ENCODE data around the gene C12orf56.

C12orf56 gene

DNA sequence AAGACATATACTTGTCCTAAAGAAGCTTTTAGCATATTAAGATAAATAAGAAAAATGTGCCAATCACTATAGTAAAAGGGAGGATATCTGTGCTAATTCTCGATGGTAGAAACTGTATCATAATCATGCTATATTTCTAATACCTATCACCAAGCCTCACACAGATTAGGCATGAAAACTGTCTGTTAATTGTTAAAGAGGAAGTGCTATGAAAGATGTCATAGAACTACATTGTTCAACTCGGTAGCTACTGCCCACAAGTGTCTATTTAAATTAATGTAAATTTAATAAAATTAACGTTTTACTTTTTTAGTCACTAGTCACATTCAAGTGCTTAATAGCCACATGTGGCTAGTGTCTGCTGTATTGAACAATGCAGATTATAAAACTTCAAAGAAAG lies 90.9 kb downstream of the C12orf56 start:
- no peak for DNase-seq

DNA sequence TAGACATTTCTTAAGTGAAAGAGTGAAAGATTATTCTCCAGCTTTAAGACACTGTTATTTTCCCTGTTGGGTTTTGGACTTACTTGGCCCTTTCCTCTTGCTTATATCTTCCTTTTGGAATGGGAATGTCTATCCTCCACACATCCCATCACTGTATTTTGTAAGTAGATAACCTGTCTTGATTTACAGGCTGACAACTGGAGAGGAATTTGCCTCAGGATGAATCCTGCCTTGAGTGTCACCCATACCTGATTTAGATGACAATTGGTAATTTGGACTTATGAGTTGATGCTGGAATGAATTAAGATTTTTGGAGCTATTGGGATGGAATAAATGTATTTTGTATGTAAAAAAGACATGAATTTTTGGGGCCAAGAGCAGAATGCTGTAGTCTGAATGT lies 94.3 kb downstream of the C12orf56 start:
- no peak for DNase-seq

DNA sequence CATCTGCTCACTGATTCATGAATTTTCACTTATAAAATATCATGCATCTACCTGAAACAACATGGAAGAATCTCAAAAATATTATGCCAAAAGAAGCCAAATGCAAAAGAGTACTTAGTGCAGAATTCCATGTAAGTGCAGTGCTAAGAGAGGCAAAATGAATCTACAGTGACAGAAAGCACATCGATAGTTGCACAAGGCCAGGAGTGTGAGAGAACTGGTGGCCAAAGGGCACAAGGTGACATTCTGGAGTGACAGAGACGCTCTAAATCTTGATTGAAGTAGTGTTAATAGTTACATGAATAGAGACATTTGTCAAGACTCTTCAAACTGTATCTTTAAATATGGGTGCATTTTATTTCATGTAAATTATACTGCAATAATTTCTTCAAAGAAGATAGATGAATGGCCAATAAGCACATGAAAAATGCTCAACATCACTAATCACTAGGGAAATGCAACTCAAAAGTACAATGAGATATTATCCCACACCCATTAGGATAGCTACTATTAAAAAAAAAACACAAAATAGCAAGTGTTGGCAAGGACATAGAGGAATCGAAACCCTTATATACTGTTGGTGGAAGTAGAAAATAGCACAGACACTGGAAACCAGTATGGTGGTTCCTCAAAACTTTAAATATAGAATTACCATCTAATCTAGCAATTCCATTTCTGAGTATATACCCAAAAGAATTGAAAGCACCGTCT lies 96.7 kb downstream of the C12orf56 start:
- DNase-seq: no peak

DNA sequence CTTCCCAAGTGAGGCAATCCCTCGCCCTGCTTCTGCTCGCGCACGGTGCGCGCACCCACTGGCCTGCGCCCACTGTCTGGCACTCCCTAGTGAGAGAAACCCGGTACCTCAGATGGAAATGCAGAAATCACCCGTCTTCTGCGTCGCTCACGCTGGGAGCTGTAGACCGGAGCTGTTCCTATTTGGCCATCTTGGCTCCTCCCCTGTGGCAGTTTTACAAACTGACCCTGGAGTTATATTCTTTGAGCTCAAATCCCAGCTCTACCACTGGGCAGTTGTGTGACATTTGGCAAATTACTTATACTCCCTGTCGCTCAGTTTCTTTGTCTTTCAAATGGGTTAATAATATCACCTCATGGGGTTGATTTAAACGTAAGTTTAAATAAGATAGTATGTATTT lies 97.4 kb downstream of the C12orf56 start:
- DNase-seq: peak; percentile 37

DNA sequence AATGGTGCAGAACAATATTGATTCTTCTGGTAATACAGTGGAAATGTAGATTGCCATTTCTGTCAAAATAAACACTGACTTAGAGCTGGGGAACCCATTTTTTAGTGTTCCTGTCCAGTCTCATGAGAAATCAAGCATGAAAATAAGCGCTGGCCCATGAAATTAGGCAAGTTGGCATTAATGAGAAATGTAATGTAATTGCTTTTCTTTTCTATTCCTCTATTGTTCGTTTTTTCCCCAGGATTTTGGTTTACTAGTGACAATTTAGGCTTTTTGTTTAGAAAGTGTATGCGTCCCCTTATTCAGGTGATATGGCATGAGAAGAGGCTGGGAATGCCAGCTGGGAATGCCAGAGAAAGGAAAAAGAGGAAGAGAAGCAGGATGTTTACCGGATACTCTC lies 104.0 kb downstream of the C12orf56 start:
- DNase-seq: no peak

DNA sequence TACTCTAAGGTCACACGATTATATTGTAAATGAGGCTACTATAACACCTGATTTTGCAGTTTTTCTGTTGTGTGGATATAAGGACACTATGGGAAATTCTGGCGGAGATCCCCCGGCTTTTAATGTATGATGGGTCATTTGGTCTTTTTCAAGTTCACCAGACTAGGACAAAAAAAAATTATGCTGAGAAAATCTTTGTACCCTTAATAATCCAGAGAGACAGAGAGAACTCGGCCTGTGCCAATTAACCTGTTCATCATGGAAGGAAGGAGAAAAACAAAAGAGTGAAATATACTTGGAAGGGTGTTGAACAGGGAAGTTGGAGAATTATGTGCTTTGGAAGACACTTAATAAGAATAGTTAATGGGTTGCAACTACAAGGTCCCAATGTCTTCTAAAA lies 106.3 kb downstream of the C12orf56 start:
- no peak for DNase-seq

DNA sequence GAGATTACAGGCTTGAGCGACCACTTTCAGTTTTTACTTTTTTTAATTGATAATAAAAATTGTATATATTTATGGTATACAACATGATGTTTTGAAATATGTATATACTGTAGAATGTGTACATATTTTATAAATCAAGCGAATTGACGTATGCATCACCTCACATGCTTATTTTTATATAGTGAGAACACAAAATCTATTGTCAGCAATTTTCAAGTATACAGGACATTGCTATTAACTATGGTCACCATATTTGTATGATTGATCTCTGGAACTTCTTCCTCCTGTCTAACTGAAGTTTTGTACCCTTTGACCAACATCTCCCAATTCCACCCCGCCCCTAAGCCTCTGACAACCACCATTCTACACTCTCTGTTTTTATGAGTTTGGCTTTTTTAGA lies 112.1 kb downstream of the C12orf56 start:
- no peak for DNase-seq

DNA sequence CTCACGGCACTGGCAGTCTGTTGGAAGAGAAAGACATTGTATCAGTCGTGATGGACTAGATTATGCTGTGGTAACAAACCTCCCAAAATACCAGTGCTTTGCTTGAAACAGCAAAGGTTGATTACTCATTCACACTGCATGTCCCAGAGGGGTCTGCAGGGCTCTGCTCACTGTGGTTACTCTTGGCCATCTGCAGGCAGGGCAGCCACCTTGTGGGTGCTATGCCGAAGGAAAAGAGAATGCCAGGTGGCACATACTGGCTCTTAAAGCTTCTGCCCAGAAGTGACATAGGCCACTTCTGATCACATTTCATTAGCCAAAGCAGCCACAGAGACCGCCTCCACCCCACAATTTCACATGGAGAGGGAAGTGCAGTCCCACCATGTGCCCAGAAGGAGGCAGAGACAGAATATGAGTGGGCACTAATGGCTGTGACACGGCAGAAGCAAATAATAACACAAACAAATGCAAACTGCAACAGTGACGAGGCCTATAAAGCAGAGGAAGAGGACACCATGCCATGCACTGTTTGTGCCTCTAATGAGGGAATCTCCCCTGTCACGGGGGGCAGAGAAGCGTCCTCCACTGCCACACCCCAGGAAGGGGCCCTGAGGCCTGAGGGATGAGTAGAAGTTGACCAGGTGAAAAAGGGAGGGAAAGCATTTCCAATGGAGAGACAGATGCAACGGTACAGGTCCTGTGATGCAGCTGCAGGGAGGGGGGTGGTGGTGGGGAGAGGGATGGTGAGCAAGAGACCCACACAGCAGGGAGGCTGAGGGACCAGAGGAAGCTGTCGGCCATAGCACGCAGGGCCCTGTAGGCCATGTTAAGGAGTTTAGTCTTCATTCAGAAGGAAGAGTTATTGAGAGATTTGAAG lies 116.8 kb downstream of the C12orf56 start:
- peak; percentile 41 for DNase-seq

DNA sequence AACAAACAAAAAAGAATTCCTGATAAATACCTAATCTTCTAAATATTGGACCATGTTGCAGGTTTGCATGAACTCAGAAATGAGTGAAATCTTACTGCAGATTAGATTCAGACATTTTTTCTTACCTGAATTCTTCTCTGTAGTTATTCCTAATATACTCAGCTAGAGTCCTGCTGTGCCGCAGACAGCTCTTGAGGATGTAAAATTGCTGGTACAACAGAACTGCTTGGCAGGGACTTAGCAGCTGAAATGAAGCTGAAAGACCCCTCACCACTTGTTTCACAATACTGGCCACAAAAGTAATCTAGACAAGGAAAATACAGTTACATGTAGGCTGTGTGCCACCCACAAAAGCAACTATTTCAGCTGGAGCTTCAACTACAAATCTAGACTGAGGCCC lies 120.1 kb downstream of the C12orf56 start:
- DNase-seq: no peak

DNA sequence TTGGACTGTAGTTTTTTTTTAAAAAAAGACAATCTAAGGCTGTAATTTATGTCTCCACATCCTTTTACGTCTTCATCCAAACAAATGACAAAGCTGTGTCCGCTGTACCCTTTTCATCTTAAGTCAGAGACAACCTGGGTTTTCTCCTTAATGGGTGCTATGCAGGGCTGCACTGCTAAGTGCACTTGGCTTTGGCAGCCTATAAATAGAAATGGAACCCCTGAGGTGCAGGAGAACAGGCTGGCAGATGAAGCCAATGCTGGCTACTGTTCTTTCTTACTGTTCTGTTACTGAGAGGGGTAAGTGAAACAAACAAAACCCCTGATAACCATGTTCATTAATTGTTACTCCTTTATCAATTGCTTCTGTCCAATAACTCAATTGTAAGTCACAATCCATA lies 121.4 kb downstream of the C12orf56 start:
- DNase-seq: no peak

DNA sequence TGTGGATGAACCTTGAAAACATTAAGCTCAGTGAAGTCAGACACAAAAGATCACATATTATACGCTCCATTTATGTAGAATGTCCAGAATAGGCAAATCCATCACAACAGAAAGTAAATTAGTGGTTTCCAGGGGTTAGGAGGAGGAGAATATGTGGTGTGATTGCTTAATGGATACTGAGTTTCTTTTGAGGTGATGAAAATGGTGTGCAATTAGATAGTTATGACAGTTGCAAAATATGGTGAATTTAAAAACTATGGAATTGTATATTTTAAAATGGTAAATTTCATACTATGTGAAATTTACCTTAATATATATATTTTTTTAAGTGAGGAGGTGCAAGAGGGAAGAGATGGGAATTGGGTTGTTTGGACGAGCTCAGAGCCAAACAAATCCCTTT lies 122.1 kb downstream of the C12orf56 start:
- DNase-seq: no peak

DNA sequence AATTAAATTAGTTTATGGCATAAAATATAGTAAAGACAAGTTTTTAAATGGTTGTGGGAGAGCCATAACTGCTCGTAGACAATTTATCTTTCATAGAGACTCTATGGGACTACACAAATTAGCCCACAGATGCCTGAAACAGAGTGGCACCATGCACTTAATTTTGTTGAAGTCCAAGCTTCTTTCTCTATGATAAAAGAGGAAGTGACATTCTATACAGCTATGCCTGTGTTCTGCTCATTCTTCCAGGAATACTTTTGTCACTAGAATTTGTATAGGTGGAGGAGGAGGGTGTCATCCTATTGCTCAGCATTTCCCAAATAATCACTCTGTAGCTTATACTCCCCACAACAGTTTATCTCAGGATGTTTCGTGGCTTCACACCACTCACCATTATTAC lies 124.7 kb downstream of the C12orf56 start:
- no peak for DNase-seq

DNA sequence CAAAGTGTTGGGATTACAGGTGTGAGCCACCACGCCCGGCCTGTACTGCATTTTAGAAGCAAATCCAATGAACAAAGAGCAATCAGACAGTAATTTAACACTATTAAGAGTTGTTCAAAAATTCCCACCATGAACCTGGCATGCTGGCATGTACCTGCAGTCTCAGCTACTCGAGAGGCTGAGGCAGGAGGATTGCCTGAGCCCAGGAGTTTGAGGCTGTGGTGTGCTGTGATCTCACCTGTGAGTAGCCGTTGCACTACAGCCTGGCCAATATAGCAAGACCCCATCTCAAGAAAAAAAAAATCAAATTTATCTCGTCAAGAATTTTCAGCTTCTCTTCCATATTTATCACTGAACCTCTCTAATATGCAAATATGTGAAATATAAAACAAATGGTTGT lies 128.7 kb downstream of the C12orf56 start:
- DNase-seq: no peak

DNA sequence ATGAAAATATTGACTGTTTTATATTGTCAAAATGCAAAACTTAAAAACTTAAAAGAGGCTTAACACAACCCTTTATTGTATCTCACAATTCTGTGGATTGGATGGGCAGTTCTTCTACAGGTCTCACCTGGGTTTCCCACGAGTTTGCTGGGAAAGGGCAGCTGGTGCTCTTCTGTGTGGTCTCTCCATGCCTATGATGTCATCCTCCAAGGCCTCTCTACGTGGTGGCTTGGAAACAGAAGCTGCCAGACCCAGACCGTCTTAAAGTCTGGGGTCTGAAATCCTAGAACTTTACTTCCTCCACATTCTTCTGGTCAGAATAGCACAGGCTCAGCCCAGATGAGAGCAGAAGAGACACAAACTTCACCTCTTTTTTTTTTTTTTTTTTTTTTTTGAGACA lies 132.0 kb downstream of the C12orf56 start:
- DNase-seq: peak; percentile 74

DNA sequence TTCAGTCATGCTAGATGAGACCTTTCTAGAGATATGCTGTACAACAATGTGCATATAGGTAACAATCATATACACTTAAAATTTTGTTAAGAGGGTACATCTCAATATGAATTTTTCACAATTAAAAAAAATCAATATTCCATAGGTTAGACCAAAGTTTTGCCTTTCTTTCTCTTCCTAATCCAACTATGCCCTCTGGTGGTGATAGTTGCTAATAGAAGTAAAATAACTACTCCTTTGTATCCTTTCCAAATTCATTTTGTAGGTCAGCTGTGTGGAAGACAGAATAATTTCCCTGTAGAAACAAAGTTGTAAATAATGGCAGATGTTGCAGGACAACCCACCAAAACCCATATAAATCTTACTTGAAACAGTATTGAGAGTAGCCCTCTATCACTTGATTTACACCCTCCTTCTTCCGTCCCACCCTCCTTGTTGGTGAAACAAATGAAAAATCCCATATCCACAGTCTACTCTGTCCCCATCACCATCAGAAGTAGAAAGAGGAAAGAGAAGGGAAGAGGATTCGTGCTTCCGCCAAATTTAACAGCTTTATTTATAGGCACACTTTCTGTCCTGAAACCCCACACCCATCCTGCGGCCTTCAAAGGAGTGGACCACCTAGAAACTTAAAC lies 134.3 kb downstream of the C12orf56 start:
- DNase-seq: peak; percentile 88

DNA sequence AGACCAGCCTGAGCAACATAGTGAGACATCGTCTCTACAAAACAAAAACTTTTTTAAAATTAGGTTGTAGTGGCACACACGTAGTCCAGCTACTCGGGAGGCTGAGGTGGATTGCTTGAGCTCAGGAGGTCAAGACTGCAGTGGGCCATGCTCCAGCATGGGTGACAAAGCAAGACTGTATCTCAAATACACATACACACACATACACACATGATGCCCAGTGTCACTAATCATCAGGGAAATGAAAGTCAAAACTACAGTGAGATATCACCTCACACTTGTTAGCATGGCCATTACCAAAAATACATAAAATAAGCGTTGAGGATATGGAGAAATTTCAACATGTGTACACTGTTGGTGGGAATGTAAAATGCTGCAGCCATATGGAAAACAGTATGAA lies 135.3 kb downstream of the C12orf56 start:
- DNase-seq: no peak

DNA sequence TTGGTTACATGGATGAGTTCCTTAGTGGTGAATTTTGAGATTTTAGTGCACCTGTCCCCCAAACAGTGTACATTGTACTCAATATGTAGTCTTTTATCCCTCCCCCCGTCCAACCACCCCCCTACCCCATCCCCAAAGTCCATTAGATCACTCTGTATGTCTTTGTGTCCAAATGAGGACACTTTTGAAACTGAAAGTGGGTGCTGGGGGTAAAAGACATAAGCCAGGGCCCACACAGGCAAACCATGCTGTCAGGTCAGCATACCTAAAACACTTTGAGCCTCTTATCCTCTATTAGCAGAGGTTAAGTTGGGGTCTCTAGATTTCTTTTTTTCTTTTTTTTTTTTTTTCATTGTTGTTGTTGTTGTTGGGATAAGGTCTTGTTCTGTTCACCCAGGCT lies 137.2 kb downstream of the C12orf56 start:
- DNase-seq: no peak

DNA sequence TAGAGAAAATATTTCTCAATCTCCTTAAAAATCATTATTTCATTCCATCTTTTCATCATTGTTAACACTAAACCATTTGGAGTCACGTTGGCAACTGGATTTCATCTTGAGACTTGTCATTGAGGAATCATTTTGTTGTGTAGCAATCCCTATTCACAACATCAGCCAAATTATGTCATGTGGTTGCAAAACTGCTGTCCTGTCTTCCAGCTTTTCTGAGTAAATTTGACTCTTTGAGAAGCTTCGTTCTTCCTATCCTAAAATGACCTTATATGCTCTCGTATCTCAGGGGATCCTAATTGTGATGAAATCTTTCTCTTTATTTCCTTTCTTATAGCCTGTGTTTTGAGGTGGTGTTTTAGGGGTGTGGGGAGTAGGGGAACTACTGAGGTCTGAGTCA lies 137.9 kb downstream of the C12orf56 start:
- DNase-seq: no peak

DNA sequence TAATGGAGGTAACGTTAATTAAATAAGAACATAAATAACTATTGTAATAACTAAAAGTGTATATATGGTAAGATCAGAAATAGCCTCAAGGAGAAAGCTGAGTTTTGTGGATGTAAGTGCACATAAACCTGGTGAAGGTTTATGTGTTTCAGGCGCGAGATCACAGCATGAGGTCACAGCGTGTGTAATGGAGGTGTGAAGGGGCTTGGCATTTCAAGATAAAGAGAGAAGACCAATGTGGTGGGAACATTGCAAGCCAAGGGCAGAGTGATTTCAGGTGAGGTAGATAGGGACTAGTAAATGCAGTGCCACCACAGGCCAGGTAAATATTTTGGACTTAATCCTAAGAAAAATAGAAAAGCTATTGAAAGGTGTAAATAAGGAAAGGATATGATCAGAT lies 146.7 kb downstream of the C12orf56 start:
- DNase-seq: no peak

DNA sequence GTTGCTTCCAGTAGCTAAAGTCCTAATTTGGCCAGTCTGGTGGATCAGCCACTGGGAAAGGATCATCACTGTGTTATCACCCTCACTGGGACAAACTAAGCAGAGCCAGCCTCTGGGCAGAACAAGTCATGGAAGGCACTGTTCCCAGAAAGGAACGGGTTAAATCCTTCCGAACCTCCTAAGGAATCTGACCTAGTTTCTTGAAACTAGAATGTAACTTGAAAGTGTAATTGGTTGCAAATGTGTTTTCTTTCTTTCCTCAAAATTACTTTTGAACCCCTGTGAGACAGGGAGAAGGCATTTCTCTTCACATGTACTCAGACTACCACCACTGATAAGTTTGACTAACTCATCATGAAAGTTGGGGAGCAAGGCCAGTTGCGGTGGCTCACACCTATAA lies 149.8 kb downstream of the C12orf56 start:
- no peak for DNase-seq

DNA sequence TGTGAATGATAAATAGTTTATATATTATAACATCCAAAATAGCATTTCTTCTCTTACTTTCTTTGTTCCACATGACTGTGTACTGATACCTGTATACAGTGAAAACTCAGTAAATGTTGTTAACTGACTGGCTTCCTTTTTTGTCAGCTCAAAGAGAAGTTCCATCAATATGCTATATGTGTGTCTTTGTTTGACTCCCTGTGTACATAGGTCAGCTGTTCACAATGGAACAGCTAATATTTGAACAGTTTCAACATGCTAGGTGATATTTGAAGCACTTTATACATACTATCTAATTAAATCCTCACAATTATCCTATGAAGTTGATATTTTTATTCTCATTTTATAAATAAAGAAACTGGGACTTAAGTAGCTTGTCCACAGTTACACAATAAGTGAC lies 153.2 kb downstream of the C12orf56 start:
- peak; percentile 81 for DNase-seq

DNA sequence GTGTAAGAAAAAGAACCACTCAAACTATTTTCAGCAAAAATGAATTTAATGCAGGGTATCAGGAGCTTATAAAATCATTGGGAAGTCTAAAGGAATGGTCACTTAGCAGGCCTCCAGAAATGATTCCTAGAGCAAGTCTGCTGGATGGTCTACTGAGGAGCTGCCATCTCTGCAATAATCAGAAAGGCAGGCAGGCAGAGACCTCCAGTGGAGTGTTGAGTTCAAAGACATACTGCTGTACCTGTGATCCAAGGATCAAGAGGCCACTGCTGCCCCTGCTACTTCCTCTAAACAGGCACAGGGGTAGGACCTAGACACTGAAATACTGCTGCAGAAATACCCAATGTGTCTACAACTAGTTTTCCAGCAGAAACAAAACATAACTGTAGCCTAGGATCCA lies 154.0 kb downstream of the C12orf56 start:
- peak; percentile 55 for DNase-seq

DNA sequence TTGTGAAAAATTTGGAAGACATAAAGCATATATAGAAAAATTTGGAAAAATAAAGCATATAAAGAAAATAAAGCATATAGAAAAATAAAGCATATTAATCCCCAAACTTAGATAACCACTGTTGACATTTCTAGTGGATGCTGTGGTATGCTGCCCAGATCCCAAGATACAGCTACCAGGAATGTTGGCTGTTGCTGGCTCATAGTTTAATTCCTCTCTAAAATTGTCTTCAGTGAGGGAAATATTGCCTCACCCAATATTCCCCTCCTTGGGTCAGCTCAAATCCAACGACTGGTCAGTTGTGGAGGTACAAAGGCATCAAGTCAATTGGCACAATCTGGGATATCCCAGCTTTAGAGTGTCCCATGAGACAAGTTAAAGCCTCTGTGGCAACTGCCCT lies 158.4 kb downstream of the C12orf56 start:
- DNase-seq: no peak

DNA sequence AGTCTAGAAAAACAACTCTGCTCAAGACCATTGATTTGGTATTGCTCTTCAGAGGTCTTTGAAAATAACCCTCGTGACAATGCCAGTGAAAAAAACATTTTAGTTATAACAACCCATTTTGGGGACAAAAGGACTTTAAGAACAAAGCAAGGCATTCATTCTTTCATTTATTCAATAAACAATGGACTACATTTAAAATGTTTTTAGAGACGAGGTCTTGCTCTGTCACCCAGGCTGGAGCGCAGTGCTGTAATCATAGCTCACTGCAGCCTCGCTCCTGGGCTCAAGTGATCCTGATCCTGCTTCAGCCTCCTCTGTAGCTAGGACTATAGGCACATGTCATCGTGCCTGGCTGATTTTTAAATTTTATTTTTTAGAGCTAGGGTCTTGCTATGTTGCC lies 160.8 kb downstream of the C12orf56 start:
- no peak for DNase-seq
